Hematopoietic multipotent progenitor cell treated with erythropoietin and hydrocortisone succinate and interleukin-3 and kit ligand, for 4 days (in vitro differentiated cells): Measurements from ENCODE around the gene PLSCR3.

Experiments
- DNase-seq: peaks from one replicate; pipeline ENCODE4 v3.0.0-alpha.2; 2015

The PLSCR3 gene

DNA sequence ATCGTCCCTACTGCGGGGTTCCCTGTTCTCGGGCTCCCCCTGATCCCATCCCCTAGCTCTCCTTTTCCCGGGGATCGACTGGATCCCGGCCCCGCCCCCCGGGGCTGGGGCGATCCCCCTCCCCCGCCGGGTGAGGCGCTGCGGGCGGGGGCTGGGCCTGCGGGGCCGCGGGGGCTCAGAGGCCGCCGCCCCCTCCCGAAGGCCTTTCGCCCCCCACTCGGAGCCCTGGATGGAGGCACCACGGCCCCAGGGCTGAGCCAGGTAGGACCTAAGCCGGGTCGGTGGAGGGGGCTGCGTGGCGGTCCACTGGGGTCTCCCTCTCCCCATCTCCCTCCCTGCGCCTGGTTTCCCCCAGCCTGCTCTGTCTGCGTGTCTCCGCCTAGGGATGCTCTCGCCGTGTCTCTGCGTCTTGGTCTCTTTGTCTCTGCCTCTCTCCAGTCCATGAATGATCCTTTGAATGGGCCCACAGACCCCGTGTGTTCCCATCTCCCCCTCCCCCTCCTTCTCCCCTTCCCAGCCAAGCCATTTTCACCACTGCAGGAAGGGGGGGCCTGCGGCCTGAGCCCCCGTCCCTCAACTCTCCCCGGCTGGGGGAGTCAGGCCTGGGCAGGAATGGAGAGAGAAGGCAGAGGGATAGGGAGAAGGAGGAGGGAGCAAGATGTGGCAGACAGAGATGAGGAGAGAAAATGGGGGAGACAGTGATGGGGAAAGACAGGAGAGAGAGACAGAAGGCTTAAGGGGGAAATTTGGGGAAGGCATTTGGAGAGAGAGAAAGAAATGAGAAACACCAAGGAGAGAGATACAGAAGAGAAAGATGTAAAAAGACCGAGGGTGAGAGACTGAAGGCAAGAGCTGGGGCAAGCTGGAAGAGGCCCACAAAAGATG is 11.3 kb upstream of the PLSCR3 start:
- no peak for DNase-seq

DNA sequence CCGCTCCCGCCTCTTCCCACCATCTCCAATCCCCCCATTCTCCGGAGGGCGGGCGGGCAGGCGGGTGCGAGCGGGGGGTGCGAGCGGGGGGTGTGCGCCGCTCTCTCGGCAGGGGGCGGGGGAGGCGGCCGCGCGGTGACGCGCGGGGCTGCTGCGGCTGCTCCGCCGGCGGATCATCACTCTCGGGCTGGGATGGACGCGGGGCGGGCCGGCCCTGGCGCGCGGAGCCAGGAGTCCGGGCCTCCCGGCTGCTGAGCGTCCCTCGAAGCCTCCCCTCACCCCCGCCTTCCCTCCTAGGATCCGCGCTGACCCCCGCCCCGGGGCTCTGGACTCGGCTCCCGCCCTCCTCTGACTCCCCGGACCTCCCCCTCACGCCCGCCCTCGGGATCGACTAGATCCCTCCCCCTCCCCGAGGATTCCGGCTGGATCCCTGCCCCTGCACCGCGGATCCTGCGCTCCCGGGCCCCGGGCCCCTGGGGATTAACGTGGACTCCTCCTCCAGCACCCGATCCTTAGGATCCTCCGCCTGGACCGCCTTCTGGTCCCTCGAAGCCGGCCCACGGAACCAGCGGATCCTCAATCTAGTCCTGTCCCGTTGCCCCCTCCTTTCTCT is 10.5 kb upstream of the PLSCR3 start:
- no peak for DNase-seq

DNA sequence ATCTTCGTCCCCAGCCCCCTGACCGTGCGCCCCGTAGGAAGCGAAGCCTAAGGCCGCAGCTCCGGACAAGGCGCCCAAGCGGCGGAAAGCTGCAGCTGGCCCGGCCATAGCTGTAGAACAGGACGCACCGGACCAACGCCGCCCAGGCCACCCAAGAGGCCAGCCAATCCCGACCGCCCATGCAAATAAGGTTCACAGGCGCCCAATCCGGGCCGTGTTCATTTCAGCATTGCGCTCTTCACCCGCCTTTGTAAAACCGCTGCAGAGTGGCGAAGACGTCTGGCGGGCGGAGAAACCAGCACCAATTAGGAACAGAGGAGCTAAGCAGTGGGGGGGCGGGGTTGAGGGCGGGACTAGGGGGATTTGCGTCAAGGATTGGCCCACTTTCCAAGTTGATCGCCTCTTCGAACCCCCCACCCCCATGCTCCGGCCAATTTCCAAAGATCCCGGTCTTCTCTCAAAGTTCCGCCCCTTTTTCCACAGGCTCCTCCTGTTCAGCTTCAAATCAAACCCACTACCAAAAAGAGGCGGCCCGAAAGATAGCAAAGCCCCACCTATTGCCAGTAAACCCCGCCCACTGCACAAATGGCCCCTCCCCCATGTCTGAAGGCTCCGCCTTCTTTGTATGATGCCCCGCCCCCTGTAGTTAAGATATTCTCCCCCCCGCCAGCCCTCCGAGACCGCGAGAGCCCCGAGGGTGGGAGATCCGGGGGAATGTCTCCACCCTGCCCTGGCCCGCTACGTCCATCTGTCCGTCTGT is 9.8 kb upstream of the PLSCR3 start, which contains the start of gene TMEM256:
TMEM256 (minus strand) TSS at position 121 of the 760 bp plus-strand sequence; CDS start at position 108, 13 bp downstream.
- peak; percentile 100 for DNase-seq

DNA sequence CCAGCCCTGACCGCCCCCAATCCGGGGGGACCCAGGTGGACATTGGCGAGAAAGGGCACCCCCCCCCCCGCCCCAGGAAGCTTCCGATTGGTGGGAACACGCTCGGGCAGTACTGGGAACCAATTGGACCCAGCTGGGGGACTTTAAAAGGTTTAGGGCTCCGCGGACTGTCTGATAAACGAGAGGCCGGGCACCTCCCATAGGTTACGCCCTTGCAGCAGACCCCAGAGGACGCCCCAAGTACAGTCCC is 9.3 kb upstream of the PLSCR3 start:
- peak; percentile 91 for DNase-seq

DNA sequence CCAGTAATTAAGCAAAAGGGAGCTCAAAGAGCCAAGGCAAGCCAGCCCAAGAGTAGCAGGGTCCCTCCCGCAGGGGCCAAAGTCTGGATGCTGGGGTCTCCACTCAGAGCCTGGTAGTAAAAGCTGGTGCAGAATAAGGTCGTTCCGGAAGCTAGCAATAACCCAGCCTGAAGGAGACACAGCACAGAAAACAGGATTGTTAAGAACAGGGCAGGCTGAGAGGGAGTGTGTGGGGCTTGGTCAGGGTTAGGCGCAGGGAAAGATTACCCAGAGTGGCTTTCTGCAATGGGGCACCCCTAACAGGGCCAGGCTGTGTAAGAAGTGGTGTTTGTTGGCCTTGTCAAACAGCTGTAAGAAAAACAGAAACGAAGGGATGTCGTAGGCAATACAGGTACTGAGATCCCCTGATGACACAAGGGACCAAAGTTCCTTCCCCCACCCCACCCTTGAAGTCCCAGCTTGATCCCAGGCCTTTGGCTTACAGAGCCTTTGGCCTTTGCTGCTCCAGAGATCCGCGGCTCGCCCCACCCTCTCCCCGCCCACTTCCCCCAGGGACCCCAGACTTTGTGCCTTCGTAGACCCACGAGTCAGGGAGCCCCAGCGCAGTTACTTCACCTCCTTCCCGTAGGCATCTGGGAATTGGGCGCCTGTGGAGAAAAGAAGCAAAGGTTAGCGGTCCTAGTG is 8.9 kb upstream of the PLSCR3 start:
- peak; percentile 64 for DNase-seq

DNA sequence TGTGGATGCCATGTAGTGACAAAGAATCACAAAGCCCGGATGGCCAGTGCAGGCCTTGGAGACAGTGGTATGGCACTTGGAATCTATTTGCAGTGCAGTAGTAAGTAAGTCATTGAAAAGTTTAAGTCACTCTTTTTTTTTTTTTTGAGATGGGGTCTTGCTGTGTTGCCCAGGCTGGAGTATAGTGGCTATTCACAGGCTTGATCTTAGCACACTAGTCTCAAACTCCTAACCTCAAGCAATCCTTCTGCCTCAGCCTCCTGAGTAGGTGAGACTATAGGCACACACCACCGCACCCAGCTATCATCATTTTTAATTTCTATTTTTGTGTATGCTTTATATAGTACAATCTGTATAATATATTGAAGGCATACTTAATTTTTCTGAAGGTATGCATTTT is 4.3 kb upstream of the PLSCR3 start:
- DNase-seq: no peak

DNA sequence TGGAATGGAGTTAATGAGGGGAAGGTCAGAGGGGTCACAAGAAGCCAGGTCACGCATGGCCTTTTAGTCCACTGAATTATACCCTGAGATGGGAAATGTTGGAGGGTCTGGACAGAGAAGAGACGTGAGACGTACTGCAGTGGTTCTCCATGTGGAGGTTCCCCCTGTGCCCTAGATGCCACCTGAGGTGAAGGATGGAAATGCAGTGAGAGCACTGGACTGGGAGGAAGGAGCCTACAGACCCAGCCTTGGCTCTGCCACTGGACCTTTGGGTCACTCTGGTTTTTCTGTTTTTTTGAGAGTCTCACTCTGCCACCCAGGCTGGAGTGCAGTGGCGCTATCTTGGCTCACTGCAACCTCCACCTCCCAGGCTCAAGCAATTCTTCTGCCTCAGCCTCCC is 1.8 kb upstream of the PLSCR3 start:
- no peak for DNase-seq

DNA sequence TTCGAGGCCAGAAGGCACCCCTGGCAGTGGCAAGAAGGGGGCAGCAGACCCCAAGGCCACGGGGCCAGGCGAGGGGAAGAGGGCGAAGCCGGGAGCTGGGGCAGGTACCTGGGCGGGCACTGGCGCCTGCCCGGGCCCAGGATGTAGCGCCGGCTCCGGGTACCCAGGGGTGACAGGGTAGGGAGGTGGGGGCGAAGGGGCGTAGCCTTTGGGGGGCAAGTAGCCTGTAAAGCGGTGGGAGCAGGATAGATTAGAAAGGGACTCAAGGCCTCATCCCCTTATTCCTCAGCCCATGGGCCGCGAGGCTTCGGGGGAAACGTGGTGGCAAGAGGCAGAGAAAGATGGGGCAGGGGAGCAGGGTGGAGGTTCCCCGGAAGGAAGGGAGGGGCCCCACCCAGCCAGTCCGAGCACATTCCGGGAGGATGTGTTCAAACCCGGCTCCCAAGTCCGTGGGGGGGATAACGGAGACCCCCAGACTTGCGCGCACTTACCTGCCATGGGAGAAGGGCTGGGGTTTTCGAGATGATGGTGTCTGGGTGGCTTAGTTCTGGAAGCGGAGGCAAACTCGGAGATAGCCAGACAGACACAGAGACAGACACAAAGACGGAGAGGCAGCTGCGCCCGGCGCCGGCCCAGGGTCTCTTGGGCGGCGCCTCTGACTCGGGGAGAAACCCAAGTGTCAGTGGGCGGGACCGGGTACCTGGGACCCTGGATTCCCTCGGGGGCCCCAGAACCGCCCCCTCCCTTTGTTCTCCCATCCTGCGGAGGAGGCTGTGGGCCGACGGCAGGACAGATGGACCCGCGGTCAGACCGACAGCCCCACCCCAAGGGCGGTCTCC is 493 bp downstream of the PLSCR3 start:
- DNase-seq: peak; percentile 50

DNA sequence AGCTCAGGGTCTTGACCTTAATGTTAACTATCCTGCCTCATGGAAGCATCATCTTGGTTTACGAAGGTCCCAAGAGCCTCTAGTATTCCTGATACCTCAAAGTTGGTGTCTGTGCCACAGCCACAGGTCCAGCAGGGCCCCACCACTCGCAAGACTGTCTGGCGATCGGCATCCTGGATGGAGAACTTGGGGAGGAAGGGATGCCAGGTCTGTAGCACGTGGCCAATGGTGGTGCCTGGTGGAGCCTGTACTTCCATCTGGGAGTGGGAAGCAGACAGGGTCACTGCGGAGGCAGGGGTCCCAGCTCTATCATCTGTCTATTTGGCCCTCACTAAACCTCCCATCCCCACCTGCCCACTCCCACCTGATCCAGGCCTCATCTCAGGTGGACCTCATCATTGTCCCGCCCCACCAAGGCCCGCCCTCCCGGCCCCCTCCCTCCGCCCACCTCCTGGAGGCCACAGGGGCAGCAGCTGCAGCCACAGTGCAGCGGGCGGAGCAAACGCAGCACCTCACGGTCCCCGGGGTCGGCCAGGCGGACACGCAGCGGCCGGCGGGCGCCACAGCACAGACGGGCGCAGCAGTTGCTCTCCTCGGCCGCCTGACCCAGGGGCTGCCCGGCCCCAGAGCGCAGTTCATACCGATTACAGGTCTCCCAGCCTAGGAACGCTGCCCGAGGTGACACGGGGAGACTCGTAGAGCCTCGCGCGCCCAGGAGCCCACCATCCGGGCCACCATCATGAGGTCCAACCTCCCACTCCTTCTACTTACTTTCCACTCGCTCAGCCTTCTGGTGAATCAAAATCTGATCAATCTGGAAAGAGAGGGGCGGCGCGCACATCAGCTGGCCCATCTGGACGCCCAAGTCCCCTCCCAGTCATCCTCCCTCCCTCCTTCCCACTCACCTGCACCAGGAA is 1.4 kb downstream of the PLSCR3 start:
- no peak for DNase-seq

DNA sequence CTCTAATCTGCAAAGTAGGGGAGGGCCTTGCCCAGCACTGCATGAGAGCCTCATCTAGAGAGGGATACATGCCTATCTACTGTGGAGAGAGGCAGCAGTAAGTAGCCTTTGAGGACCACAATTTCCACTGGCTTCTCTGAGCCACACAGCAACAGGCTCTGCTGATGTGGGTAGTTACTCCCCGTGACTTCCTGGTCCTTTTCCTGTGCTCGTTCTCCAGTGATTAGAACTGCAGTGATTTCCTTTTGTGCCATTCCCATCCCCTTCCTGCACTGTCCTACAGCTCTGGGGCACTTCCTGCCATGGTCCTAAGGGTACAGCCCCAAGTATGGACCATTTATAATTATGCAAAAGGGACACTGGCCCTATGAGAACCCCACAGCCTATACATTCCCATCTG is 3.0 kb downstream of the PLSCR3 start:
- no peak for DNase-seq

DNA sequence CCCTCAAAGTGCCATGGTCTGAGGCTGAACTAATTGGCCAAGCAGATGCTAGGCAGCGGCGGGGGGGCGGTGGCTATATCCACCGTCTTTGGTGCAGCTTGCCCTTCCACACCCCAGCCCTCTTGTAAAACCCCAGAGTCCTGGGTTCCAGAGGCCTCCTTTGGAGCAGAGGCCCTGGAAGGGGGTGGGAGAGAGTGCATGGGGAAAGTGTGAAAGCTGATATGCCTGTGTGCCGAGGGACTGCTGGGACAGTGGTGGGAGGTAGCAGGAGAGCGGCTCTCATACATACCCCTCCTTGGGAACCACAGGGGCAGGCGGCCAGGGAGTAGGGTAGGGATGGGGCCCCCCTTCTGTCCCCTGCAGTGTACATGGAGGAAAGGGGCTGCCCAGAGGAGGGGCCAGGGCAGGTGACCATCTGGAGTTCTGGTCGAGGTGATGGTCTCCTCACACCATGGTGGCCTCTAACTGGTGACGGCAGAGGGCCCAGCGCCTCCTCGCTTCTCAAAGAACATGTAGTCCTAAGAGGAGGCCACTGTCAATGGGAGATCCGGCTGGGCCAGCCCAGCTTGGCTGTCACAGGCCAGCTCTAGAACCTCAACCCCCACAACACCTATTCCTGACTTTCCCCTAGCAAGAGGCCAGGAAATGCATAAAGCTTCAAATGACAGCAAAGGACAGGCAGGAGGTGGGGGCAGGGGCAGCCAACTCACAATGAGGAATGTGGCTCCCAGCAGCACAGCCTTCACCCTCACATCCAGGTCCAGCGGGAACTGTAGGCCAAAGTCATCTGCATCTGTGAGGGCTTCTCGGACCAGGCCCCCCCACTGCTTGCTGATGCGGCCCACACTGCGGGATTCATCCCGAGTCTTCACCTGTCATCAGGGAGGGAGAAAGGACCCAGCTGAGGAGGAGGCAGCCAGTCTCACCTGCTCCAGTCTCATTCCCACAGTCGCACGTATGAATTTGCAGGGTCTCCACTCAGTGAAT is 4.1 kb downstream of the PLSCR3 start:
- no peak for DNase-seq

DNA sequence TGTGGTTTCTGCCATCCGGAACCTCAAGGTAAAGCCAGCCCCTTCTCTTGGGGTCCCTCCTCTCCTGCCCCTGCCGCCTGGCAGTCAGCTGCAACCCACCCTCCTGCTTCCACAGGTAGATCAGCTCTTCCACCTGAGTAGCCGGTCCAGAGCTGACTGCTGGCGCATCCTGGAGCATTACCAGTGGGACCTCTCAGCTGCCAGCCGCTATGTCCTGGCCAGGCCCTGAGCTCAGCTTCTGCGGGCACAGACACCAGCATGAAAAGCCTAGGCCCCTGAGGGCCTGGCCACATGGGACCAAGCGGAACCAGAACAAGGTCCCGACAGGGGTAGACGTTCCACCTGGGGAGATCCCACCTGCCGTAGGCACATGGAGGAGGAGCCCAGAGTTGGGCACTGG is 5.5 kb downstream of the PLSCR3 start:
- no peak for DNase-seq

DNA sequence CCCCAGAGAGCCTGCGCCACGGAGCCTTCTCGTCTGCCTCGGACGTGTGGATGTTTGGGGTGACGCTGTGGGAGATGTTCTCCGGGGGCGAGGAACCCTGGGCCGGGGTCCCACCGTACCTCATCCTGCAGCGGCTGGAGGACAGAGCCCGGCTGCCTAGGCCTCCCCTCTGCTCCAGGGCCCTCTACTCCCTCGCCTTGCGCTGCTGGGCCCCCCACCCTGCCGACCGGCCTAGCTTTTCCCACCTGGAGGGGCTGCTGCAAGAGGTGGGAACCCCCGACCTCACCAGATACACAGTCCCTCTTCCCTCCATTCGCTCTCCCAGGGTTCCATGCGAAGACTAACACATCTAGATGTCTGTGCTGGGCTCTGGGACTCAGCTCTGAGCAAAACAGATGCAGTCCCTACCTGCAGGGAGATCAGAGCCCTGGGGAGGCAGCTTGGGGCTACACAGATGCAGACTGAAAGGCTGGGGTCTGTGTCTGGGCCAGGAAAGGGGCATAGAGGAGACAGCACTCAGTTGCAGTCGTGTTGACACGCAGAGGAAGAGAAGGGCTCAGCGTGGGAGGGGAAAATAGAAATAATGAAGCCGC is 9.7 kb downstream of the PLSCR3 start:
- no peak for DNase-seq

DNA sequence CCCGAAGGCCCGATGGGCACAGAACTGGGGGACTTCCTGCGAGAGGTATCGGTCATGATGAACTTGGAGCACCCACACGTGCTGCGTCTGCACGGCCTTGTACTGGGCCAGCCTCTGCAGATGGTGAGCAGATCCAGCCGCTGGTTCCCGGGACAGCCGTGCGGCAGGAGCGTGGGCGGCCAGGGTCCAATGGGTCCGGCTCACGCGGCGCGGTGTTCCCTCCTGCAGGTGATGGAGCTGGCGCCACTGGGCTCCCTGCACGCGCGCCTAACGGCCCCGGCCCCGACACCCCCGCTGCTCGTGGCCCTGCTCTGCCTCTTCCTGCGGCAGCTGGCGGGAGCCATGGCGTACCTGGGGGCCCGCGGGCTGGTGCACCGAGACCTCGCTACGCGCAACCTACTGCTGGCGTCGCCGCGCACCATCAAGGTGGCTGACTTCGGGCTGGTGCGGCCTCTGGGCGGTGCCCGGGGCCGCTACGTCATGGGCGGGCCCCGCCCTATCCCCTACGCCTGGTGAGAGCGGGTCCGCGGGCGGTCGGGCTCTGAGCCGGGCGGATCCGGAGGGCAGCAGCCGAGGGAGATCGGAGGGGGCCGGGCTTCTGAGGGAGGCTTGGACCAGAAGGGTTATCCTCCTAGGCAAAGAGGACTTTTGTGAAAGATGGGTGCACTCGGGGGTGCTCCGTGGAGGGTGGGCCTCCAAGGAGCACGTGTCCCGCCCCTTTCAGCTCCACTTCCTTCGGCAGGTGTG is 10.4 kb downstream of the PLSCR3 start:
- peak; percentile 69 for DNase-seq

DNA sequence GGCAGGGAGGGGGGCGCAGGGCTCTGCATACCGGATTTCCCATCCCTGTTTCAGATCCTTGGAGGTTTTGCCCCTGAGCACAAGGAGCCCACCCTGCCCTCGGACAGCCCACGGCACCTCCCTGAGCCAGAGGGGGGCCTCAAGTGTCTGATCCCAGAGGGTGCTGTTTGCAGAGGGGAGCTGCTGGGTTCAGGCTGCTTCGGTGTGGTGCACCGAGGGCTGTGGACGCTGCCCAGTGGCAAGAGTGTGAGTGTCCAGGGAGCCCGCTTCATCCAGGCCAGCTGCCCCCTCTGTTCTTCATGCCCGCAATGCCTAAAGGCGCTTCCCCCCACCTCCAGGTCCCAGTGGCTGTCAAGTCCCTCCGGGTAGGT is 11.0 kb downstream of the PLSCR3 start:
- no peak for DNase-seq

DNA sequence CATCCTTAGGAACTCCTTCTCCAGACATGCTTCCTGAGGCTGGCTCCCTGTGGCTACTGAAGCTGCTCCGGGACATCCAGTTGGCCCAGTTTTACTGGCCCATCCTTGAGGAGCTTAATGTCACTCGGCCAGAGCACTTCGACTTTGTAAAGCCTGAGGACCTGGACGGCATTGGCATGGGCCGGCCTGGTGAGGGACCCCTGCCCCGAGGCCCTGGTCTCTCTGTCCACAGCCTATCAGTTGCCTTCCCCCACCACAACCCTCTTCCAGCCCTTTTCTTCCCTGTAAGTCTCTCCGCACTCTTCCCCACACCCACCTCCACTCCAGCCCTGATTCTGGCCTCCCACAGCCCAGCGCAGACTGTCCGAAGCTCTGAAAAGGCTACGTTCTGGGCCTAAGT is 11.4 kb downstream of the PLSCR3 start:
- DNase-seq: no peak

DNA sequence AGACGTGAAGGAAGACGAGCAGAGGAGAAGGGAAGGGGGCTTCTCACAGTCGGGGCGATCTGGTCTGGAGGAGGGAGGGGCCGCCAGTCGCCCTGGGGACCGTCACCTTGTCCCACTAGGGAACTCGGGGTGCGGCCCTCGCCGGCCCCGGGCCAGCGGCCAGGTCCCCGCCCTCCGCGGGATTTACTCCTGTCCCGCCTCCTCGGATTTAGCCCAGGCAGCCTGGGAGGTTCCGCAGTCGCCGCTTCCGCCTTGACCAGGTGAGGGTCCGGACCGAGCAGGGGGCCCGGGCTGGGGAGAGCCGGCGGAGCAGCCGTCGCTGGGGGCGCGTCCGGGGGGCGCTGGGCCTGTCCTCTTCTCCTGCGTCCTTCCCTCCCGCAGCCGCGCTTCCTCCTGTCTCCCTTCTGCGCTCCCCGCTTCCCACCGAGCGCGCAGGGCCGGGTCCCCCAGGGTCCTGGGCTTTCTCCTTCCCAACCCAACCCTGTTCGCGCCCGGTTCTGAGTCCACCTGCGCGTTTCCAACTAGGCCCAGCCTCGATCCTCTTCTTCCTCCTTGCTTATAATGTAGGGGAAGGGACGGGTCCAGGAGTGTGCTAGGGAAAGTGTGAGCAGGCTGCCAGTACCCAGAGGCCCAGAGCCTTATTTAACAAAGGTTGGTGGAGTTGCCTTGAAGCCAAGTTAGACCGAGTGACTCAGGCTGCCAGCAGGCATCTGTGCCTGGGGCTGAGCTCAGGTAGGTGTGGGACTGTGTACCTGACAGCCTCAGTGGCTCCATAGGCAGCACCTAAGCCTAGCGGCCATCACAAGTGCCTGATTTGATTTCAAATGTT is 13.3 kb downstream of the PLSCR3 start, which contains the start of gene TNK1:
TNK1 (plus strand) TSS at position 235 of the 829 bp plus-strand sequence. CDS start 1,838 bp downstream, outside the sequence.
- DNase-seq: no peak

DNA sequence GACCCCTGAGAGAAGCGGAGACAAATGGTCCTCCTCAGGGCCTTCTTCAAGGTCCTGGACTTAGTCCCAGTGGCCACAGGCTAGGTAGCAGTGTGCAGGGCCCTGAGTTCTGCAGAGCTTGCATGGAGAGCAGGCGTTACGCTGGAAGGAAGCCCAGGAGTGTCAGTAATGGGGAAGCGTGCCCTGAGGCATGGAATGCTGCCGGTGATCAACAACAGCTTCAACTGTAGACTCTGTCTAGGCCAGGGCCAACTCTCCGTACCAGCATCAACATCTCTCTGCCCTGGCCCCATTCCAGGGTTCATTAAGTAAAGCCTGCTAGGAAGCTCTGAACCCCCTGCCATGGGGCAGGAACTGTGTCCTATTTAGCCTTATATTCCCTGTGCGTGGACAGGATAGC is 14.0 kb downstream of the PLSCR3 start:
- DNase-seq: no peak
